Upper lobe of left lung (tissue), 4 donors: ENCODE results near the gene ADAM15.

Source experiments
- CTCF ChIP-seq, 6 experiments: fragments of 450-650 bp in 4 of 6; fragments of 200-600 bp in 2 of 6; sonication (generic) in 2 of 6; IDR thresholded peaks; one replicate each; pipeline ENCODE4 v1.5.1; 2016 to 2019; ENCODE audit warnings: antibody characterized with exemption in 6 of 6
- POLR2A ChIP-seq, 4 donors: fragments of 450-650 bp; IDR thresholded peaks; one replicate each; pipeline ENCODE4 v1.5.1; 2016 to 2017; ENCODE audit warnings: antibody characterized with exemption in 4 of 4, mild to moderate bottlenecking in 2 of 4

- TF ChIP-seq POLR2A (IDR thresholded peaks at IDR 0.05): no peak
- no peak for TF ChIP-seq CTCF (IDR thresholded peaks at IDR 0.05)
Observed at GRCh38 chr1:155019377-155020245, 31.5 kb upstream of the ADAM15 start.
